Measurements from ENCODE around the gene ZNF524. TPM values are rescaled to one million over a fixed set of nuclear protein-coding genes. Genes with fewer than 3 reads are reported as not detected.

ZNF524 gene
- polyA plus RNA-seq, 1 donor: 10.9 TPM

DNA sequence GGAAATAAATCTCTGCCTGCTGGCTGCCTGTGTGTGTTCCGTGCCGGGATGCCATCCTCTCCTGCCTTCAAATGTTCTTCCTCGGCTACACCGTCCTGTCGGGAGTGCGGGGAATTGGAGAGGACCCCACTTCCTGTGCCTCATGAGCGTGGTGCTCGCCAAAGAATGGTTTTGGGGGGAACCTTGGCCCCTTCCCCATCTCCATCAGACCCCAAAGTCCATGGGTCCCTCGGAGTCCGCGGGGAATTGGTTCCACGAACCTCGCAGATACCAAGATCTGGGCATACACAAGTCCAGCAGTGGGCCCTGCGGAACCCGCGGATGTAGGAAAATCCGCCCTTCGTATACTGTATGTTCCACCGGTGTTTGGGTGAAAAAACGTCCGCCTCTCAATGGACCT, 3.0 kb downstream of the ZNF524 start:
- no peak for DNase-seq

GRCh38 chr19:55603581-55604292, 3.6 kb downstream of the ZNF524 start:
- DNase-seq: no peak

DNA sequence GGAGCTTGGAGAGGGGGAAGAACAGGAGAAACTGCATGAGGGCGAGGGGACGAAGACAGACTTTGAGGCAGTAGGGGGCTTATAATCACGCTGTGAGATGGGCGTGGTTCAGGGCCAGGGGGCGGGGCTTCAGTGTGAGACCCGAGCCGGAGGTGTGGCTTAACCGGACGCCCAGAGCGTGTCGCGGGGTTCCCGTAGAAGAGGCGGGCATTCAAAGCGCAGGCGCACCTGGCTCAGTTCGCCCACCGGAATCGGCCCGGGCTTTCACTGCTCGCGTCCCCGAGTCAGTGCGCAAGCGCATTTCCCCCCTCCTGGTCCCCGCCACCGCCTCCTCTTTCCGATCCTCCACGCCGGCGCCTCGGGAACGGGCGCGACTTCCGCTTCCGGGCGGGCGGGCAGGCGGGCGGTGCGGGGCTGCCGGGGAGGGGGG, 5.1 kb downstream of the ZNF524 start:
- peak; percentile 98 for DNase-seq

GRCh38 chr19:55605637-55606470, 5.8 kb downstream of the ZNF524 start, which contains the start of gene ZNF865:
Gene ZNF865, plus strand, starts transcription at chr19:55605647. Its CDS starts 7,972 bp downstream, at chr19:55613619.
- peak; percentile 81 for DNase-seq

- DNase-seq: no peak
Measured at GRCh38 chr19:55606471-55606787, 6.3 kb downstream of the ZNF524 start.

DNA sequence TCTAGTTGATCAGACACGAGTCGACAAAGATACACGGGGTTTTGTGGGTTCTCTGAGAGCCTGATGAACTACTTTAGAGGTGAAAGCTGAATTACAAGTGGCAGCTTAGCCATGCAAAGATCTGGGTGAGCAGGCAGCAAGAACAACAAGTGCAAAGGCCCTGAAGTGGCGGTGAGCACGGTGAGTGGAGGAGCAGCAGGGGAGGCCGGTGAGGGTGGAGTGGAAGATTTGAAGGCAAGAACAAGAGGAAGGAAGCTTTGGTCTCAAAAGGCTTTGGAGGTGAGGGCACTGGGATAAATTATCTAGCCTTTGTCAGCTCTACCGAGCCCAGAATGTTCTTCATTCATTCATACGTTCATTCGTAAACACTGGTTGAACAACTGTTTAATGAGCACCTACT, 6.7 kb downstream of the ZNF524 start:
- DNase-seq: no peak

- DNase-seq: no peak
Measured at GRCh38 chr19:55609326-55609725, 9.2 kb downstream of the ZNF524 start.

DNA sequence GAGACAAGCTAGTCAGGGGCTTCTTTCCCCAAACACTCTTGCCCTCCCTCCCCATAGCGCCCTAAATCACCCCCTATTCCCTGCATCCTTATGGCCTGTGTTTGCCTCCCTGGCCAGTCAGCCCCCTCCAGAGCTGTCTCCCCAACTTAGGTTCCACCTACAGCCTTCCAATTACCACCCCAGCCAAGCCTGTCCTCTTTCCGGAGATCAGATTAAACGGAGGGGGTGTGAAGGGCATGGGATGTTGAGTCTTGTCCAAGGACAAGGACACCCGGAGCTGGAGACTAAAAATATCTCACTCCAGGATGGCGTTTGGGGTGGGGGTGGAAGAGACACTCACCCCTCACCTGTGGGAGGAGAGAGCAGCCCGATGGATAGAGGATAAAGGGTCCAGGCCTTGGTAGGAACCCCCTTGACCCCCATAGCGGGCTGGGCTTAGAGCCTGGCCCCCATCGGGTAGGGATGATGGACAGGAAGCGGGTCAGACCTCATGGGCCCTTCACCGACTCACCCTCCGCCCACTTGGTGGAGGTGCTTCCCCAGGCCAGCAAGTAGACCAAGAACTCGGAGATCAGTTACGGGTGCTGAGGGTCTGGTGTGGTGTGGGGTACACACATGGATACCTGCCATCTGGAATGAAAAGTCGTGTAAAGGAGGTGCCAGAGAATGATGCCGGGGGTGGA, 11.4 kb downstream of the ZNF524 start:
- no peak for DNase-seq

DNA sequence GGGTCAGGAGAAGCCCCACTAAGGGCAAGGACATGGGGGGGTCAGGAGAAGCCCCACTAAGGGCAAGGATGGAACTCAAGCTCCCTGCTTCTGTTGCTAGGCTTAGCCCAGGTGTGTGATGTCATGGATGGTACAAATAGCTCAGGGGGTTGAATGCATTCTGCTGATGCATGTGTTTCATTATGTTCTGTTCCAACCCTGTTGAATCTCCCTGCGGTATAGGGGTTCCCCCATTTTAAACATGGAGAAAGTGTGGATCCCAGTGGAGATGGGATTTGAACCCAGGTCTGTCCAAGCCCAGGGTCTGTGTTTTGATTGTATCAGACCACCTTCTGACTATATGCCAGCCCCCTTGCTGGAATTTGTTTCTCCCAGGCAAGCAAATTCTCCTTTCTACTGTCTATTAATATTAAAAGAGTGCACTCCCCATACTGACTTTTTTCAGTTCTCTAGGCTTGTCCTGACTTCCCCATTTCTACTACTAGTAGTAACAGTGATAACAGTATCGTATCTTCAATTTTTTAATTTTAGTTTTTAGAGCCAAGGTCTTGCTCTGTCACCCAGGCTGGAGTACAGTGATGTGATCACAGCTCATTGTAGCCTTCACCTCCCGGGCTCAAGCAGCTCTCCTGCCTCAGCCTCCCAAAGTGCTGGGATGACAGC, 12.0 kb downstream of the ZNF524 start:
- DNase-seq: no peak

DNA sequence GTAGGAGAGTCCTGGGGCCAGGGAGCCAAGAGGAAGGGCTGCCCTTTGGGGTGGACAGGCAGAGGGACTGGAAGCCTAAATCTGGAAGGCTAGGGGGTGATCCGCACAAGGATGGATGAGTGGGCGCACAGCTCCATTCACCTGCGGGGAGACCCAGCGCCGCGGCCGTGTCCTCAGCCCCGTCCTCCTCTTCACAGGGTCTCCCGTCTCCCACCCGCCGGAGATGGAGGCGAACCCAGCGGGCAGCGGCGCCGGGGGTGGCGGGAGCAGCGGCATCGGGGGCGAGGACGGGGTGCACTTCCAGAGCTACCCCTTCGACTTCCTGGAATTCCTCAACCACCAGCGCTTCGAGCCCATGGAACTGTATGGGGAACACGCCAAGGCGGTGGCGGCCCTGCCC, 13.3 kb downstream of the ZNF524 start:
- DNase-seq: no peak

- no peak for DNase-seq
Measured at GRCh38 chr19:55613930-55614710, 14.0 kb downstream of the ZNF524 start.

- DNase-seq: no peak
Measured at GRCh38 chr19:55614711-55615542, 14.8 kb downstream of the ZNF524 start.

- DNase-seq: no peak
Measured at GRCh38 chr19:55615543-55616394, 15.7 kb downstream of the ZNF524 start.

DNA sequence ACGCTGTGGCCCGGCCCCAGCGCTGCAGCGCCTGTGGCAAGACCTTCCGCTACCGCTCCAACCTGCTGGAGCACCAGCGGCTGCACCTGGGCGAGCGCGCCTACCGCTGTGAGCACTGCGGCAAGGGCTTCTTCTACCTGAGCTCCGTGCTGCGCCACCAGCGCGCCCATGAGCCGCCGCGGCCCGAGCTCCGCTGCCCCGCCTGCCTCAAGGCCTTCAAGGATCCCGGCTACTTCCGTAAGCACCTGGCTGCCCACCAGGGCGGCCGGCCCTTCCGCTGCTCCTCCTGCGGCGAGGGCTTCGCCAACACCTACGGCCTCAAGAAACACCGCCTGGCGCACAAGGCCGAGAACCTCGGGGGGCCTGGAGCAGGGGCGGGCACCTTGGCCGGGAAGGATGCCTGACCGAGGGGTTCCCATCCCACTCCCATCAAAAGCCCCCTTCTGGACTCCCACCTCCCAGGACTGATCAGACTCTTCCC, 16.3 kb downstream of the ZNF524 start:
- no peak for DNase-seq

DNA sequence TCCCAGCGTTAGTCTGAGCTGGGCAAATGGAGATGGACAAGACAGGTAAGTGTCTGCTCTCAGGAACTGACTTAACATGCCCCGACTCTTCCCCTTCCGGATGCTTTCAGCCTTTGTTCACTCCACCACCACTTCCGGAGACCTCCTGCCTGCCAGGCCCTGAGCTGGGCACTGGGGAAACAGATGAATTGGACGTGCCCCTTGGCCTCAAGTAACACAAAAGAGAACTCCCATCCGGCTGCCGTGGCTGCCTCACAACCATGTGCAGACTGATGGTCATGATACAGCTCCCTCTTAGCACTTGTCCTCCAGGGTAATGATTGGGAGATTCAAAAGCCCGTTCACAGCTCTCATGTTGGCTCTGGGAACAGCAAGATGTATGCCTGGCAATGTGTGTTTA, 17.3 kb downstream of the ZNF524 start:
- no peak for DNase-seq

- DNase-seq: no peak
Measured at GRCh38 chr19:55618426-55618825, 18.3 kb downstream of the ZNF524 start.

DNA sequence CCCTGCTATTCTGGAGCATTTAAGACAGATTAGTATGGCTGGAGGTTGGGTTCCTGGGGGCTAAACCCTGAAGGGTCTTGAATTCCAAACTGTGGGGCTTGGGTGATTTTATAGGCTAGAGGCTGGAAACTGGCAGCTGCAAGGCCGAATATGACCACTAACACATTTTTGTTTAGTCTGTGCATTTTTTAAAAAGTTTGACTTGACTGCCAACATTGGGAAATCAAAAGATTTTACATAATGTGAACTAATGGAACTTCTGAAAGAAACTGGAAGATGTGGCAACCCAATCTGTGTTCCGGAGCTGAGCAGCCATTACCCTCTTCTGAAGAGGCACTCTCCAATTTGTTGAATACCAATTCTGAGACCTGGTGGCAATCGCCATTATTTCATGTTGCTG, 19.2 kb downstream of the ZNF524 start:
- DNase-seq: no peak

DNA sequence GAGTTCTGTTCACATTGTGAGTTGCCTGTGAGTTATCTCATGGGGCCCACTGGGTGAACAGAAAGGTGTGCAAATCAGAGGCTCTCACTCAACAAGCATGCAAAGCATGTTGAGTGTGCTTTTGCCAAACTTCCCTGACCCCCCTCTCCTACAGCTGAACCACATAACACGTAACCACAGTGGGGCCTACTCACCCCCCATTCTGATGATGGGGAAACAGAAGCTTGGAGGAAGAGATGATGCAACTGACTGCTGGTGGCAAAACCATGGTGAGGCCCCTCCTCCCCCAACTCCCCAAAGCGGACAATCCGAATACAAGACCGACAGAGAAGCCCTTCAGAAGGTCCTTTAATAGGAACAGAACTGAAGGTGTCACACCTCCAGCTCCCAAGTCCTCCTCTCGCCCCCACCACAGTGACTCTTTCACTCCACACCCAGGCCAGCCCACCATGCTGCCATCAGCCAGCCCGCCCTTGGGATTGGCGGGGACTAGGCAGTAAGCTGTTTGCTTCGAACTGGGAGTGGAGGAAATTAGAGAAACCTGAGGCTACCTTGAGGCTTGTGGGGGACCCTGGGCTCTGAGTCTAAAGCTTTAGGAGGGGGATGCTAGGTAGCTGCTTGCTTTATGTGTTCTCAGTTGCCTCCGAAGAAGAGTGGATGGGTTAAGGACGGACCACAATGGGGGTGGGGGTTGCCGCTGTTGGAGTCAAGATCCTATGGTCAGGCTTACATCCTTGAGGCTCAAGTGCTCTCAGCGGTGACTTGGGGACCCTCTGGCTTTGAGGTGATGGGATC, 20.5 kb downstream of the ZNF524 start:
- no peak for DNase-seq

GRCh38 chr19:55621205-55621672, 21.2 kb downstream of the ZNF524 start:
- no peak for DNase-seq

Data from hindlimb muscle (tissue), 1 donor.